A549 (cell line): Measurements from ENCODE around the gene SMIM33.
"Not testable (repeated sequence)": the region's sequence is repeated elsewhere in the genome, so short reads cannot be mapped to it uniquely, and the experiment has no call there.

Experiments used
- CHD2 ChIP-seq: fragments of 150-350 bp; IDR thresholded peaks from 2 replicates; pipeline ENCODE4 v1.6.1; 2014; ENCODE audit warnings: low read length; ENCODE audit not compliant: partially characterized antibody
- CTCF ChIP-seq: fragments of >200 bp; sonication (Bioruptor Twin); formaldehyde crosslinking; IDR thresholded peaks from 3 replicates; pipeline ENCODE4 v1.5.1; 2016
- EP300 ChIP-seq, 2 experiments: fragments of >200 bp; sonication (Bioruptor Twin); formaldehyde crosslinking; IDR thresholded peaks; 2 replicates in 1 of 2; 3 replicates in 1 of 2; pipeline ENCODE4 v1.6.1; 2016 to 2017
- HMGXB4 ChIP-seq: fragments of 250-450 bp; sonication (Bioruptor Pico); IDR thresholded peaks from 2 replicates; pipeline ENCODE4 v1.5.0; 2021; ENCODE audit warnings: mild to moderate bottlenecking, moderate library complexity, borderline replicate concordance
- JUN ChIP-seq, 2 experiments: fragments of >200 bp; sonication (Bioruptor Twin); formaldehyde crosslinking; IDR thresholded peaks; 2 replicates in 1 of 2; 3 replicates in 1 of 2; pipeline ENCODE4 v1.6.1; 2016 to 2017
- POLR2A ChIP-seq: IDR thresholded peaks from 2 replicates; pipeline ENCODE4 v1.6.1; 2012; ENCODE audit warnings: mild to moderate bottlenecking, low read length
- RNF2 ChIP-seq: fragments of 200-600 bp; sonication (generic); IDR thresholded peaks from 2 replicates; pipeline ENCODE4 v1.6.1; 2016; ENCODE audit warnings: low read depth, mild to moderate bottlenecking, antibody characterized with exemption, moderate library complexity, borderline replicate concordance

DNA sequence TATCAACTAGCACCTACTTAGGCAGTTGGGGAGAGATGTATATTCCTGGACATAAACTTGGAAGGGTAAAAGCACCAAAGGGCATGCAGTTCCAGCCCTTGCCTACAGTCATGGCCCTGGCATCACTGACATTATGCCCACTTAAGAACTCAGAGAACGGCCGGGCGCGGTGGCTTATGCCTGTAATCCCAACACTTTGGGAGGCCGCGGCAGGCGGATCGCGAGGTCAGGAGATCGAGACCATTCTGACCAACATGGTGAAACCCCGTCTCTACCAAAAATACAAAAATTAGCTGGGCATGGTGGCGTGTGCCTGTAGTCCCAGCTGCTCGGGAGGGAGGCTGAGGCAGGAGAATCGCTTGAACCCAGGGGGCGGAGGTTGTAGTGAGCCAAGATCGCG, 30.4 kb upstream of the SMIM33 start:
- TF ChIP-seq CTCF; EP300 (IDR thresholded peaks at IDR 0.05); HMGXB4 (CRISPR knock-in tag); POLR2A; RNF2; JUN (IDR thresholded peaks at IDR 0.05); CHD2: not testable (repeated sequence)
